NCI-H1048 (cell line): Measurements from ENCODE around the gene RNPEPL1.

Source experiments
- DNase-seq: peaks from one replicate; lab custom pipeline; 2025; lab: John Stamatoyannopoulos, UW

The RNPEPL1 gene

DNA sequence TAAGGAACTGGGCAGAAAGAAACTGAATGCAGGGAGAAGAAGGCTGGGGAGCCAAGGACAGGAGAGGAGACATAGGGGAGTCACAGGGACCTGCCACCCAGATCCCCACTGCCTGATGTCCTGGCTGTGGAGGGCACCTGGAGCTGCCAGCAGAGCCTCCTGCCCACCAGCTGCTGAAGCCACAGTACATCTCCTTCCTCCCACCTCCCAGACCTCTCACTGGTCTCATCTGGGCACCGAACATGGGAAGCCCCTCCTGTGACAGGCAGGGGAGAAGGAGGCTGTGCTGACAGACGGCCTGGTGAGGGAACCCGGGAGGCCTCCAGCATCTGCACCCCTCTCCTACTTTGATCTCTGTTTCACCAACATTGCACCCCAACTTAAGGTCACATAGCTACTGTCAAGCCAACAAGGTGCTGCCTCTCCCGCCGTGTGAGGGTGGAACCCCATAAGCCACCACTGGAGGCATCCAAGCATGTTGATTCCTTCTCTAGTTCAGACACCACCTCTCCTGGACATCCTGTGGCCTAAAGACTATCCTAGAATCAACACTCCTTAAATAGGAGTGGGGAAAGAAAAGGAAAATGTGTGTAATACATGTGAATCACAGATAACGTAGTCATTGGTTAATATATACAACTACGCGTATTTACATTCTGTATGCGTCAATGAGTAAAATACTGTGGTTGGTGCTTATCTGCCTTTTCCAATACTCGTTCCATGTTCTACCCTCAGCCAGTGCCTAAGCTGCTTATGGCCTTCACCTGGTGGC lies 3.5 kb upstream of the RNPEPL1 start:
- no peak for DNase-seq

DNA sequence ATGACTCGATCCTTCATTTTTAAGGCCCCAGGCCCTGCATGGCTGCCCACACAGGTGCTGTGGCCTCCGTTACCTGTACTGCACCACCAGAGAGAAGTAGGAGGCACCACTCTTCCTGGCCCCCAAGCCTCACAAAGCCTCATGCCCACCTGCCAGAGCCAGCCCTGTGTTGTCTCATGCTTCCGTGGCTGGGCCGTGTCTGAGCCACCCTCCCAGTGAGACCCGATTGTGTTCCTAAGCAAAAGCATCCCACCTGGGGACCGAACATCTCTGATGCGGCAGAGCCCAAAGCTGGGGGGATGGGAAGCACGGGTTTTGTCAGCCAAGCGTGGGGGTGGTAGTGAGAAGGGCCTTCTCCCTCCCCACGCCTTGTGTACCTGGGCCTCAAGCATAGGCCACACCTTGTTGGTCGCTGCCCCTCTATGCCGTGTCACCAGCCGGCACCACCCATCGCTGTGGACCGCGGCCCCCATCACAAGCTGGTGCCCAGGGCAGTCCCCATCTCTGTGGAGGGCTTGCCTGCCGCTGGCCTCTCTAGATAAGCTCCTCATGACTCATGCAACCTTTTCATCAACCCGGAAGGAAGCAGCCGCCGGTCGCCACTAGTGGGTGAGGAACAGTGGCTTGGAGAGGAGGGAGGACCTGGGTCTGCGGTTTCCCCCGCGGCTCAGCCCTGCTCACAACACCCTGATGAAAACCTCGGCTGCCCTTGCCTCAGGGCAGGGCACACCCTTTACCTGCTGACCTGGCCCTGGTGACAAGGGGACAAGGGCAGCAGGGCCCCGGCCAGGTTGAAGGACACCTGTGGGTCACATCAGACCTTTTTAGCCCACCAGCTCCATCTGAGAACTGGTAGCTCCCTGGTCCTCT lies 2.7 kb upstream of the RNPEPL1 start:
- no peak for DNase-seq

- peak; percentile 75 for DNase-seq
Measured at GRCh38 chr2:240566203-240567136, 1.8 kb upstream of the RNPEPL1 start.

DNA sequence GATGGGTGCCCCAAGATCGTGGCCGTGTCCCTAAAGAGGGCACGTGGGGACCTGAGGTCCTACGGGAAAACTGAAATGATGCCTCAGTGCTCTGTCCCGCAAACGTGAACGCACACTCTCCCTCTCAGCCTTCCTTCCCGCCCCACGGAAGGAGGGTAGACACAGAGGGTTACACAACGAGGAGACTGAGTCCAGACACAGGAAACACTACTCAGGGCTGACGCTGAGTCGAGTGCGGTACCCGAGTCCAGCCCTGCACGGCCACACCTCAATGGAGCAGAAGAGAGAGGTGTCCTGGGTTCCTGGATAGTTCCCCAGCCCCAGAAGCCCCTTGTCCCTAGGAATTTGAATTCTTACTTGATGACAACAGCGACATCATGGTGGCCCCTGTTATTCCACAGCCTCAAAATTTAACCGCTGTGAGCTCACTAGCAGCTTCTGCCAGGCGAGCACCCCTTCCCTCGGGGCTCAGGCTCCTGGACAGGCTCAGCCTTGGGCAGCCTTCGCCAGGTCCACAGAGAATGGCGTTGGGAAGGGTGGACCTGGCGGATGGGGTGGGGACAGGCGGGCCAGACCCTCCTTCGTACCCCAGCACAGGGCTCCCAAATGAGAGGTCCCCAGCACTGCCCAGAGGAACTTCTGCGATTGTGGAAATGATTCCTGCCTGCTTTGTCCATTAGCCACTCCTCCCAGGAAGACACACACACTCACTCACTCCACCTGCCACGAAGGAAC lies 980 bp upstream of the RNPEPL1 start:
- no peak for DNase-seq

- DNase-seq: peak; percentile 17
Measured at GRCh38 chr2:240568678-240569522, 616 bp downstream of the RNPEPL1 start.

DNA sequence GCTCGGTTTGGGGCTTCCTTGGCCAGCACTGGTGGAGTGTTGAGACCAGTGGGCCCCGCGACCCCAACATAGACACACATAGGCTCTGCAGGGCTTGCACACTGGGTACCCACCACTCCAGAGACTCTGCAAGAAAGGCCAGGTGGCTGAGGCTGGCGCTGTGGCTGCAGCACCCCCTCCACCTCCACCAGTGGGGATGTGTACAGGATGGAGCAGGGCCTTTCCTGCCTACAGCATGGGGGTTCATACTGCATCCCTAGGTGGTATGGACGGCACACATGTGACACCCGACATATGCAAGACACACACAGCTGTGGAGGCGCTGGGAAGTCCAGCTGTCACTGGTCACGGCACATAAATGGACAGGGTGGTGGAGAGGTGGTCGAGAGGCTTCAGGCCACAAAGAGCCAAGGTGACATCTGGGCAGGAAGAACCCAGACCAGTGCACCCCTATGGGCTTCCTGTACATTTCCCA lies 1.3 kb downstream of the RNPEPL1 start:
- no peak for DNase-seq

DNA sequence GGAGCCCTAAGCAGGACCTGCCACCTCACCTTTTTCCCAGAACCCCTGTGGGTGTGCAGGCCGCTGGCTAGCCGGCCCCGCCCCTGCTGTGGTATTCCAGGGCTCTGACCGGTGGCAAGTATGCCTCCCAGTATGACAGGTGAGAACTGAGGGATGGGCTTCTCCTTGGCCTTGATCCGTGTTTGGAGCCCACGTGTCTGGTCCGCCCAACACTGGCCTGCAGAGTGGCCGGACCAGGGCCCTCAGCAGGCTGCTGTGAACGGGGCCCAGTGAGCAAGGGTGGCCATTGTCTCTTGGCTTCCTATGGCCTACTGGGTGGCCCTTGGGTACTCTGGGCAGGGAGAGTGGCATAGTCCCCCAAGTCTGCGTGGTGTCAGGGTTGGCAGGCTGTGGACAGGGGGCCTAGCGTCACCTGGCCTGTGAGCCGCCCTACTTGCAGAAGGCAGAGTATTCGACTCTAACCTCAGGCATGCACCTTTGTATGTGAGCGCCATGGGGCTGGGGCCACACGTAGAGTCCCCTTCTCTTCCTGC lies 1.8 kb downstream of the RNPEPL1 start:
- DNase-seq: no peak

DNA sequence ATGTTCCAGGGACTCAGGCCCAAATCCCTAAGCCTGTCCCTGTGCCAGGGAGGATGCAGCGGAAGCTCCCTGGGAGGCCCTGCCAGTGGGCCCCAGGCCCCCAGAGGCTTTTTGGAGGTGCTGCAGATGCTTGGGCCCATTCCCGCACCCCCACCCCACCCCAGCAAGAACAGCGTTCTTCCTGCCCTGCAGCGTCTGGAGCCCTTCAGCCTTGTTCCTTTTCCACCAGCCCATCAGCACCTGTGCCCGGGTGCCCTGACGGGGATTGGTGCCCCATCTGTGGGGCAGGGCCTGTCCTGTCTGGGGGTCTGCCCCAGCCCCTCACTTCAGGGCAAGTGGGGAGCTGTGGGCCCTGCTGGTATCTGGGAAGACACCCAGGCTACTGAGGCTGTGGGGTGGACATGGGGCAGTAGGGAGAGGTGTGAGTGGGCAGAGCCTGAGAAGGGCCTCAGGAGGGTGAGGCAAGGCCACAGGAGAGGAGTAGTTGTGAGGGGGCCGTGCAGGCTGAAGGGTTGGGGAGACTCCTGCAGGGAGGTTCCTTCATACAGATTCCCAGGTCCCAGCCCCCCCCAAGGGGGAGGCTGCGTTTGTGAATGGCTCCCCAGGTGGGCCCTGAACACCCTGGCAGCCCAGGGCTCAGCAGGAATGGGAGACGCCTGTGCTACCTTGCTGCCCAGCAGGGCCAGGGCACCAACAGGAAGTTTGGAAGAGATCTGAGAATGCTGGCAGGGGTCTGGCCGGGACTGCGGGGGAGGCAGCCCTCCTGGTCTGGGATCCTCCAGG lies 2.4 kb downstream of the RNPEPL1 start:
- no peak for DNase-seq

DNA sequence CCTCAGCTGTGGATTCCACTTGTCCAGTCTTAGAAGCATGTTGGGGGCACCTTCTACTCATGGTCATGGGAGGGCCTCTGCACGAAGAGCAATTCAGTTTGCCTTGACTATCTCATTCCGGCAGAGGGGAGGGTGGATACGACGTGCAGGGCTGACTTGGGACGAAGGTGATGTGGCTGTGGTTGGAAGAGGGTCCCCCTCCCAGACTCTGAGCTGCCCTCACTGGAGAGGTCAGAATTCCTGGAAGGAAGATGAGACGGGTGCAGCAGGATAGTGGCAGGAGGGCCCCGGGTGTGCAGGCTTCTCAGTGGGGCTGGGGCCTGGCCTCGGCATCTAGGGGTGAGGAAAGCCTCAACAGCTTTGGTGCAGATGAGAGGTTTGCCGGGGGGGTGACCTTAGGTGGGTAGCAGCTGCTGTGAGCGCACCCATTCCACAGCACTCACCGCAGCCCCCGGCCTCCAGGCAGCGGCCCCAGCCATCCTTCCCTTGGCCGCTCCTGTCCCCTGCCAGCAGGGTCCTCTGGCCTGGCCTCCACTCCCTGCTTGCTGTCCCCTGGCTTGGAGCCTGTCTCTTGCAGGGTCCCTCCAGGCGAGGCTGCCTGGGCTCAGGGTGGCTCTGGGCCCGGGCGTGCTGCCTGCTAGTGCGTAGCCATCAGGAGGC lies 3.2 kb downstream of the RNPEPL1 start:
- no peak for DNase-seq

DNA sequence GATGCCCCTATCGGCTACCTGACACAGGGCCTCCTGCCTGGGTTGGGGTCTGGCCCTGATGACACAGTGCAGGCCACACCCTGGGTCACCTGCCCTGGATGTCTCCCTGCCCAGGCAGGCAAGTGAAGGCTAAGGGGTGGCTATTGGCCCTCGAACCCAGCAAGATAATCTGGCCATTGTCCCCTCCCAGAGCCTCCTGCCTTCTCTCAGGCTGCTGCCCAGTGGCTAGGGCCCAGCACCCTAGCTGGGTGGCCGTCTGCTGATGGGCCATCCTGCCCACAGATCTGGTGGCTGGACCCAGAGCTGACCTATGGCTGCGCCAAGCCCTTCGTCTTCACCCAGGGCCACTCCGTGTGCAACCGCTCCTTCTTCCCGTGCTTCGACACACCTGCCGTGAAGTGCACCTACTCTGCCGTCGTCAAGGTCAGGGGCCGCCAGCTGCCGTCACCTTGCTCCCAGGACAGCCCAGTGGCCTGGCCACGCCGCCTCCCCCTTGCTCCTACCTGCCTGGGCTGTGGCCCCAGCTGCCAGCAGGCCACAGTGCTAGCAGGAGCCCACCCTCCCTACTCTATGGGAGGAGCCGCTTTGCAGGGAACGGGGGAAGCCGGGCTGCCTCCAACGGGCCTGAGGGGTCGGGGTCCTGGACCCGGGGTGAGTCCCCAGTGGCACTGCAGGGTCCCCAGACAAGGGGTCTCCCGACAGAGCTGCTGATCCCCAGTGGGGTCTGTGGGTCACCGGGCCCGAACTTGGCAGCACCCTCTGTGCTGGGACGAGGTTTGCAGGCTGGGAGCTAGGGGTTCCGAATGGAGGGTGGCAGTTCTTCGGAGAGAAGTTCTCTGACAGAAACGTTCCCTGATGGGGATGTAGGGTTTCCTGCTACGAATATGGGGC lies 4.1 kb downstream of the RNPEPL1 start:
- DNase-seq: no peak

DNA sequence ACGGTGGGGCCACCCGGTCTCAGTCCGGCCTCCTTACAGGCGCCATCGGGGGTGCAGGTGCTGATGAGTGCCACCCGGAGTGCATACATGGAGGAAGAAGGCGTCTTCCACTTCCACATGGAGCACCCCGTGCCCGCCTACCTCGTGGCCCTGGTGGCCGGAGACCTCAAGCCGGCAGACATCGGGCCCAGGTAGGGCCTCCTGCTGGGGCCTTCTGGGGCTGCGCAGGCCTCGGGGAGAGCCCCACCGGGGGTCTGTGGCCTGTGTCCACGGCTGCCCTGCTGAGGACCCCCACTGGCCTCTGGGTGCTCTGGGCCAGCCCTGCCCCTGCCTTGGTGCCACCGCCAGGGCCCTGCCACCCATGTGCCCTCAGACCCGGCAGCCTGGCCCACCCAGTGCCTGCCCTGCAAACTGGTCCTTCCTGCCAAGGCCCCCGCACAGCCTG lies 4.8 kb downstream of the RNPEPL1 start:
- DNase-seq: no peak

- DNase-seq: no peak
Measured at GRCh38 chr2:240573516-240574385, 5.5 kb downstream of the RNPEPL1 start.

- DNase-seq: no peak
Measured at GRCh38 chr2:240574386-240575100, 6.3 kb downstream of the RNPEPL1 start.

DNA sequence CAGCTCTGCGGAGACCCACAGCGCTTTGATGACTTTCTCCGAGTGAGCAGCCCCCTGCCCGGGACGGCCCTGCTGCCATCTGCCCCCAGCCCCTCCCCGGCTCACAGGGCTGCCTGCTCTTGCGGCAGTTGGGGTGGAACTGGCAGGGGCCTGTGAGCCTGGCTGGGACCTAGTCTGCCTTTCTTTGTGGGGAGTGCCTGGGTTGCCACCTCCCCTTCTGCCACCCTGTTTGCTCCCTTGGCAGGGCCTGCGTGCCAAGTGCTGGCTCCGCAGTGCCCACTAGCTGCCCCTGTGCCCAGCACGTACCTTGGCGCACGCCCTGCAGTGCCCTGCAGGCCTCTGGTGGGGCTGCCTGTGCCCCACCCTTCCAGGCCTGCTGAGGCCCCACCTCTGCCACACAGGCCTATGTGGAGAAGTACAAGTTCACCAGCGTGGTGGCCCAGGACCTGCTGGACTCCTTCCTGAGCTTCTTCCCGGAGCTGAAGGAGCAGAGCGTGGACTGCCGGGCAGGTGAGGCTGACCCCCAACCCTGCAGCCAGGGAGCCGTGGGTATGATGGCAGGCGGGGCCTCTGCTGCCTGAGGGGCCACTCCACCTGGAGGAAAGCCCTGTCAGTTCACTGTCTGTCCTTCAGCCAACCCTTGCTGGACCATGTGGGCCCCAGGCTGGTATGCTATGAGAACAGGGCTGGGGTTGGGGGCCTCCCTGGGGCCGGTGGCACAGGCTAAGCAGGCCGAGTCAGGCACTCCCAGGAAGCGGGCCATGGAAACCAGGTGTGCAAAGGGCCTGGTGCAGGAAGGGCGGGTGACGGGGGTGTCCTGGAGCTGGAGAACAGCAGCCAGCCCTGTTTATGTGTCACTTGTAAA lies 7.0 kb downstream of the RNPEPL1 start:
- no peak for DNase-seq

DNA sequence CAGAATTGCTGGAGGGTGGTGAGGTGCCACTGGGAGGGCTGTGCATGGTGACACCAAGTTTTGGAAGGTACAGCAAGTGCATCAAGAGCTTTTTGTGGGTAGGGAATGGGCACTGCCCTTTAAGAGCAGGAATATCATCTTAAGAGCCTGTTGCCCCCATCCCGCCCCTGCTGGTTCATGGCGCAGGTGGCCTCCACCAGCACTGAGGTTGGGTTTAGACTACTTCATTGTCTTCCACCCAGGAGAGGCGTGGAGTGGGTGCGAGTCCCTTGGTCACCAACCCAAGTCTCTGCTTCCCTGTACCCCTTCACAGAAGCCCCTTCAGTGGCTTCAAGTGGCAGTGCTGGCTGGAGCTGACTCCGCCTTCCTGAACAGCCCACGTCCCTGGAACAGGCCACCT lies 7.8 kb downstream of the RNPEPL1 start:
- no peak for DNase-seq
